GM12878 (cell line): ENCODE data around the gene NCKAP5. TPM values are rescaled to one million over a fixed set of nuclear protein-coding genes. Genes with fewer than 3 reads are reported as not detected.

Experiments
- ATAC-seq: fragments of 200-7000 bp; cut with Tn5 transposase; 3 replicates; pipeline ENCODE4 v1.9.1; 2020; ENCODE audit warnings: mild to moderate bottlenecking, moderate library complexity
- BruUV-seq: library from RNA; stranded (reverse); fragments of 400-500 nt; replicated peaks from 2 replicates; lab custom pipeline; 2021; lab: Mats Ljungman, UMichigan
- CTCF ChIA-PET: fragments of 300-600 bp; sonication (Branson Sonifier 250); formaldehyde crosslinking; extraction: SDS; loops from one replicate; lab custom pipeline; 2021; ENCODE audit warnings: inconsistent platforms; lab: Yijun Ruan, JAX
- POLR2A ChIA-PET: fragments of 350-600 bp; formaldehyde crosslinking; extraction: SDS; loops from one replicate; lab custom pipeline; 2021; ENCODE audit warnings: inconsistent platforms; lab: Charles Lee
- RAD21 ChIA-PET: fragments of 300-600 bp; sonication (Branson Sonifier 250); formaldehyde crosslinking; loops from one replicate; lab custom pipeline; 2023; ENCODE audit warnings: antibody characterized with exemption; ENCODE audit not compliant: unreplicated experiment; lab: Charles Lee
- SMC1A ChIA-PET: fragments of 300-600 bp; sonication (Branson Sonifier 250); formaldehyde crosslinking; loops from one replicate; lab custom pipeline; 2023; ENCODE audit not compliant: unreplicated experiment, uncharacterized antibody; lab: Charles Lee
- DNase-seq: peaks from one replicate; pipeline ENCODE4 v3.0.0-alpha.2; 2011; ENCODE audit warnings: low read depth, low spot score
- FAIRE-seq: peaks from 3 replicates; lab custom pipeline; 2011; peaks lifted over from hg19 to GRCh38; lab: Jason Lieb, UNC
- H2AFZ ChIP-seq: 2 replicates; pipeline ENCODE4 v1.6.0; 2011; ENCODE audit warnings: low read depth, low read length, control low read depth; ENCODE audit not compliant: control insufficient read depth
- H3K27ac ChIP-seq: 2 replicates; pipeline ENCODE4 v1.5.1; 2011; ENCODE audit warnings: control low read depth; ENCODE audit not compliant: control insufficient read depth, insufficient read depth
- H3K27me3 ChIP-seq, 2 experiments: replicated peaks in 1 of 2; 2 replicates each; pipeline versions ENCODE4 v1.6.0 to v1.6.1; 2011; ENCODE audit warnings: low read length in 1 of 2; ENCODE audit not compliant: control insufficient read depth in 2 of 2, insufficient read depth in 2 of 2
- H3K36me3 ChIP-seq, 2 experiments: 2 replicates each; pipeline ENCODE4 v1.5.1; 2011; ENCODE audit warnings: low read length in 1 of 2; ENCODE audit not compliant: control insufficient read depth in 2 of 2, insufficient read depth in 2 of 2
- H3K4me1 ChIP-seq: 2 replicates; pipeline ENCODE4 v1.6.1; 2011; ENCODE audit warnings: mild to moderate bottlenecking, low read length, moderate library complexity, mixed read lengths; ENCODE audit not compliant: control insufficient read depth, insufficient read depth
- H3K4me2 ChIP-seq: 2 replicates; pipeline ENCODE4 v1.6.0; 2011; ENCODE audit warnings: control low read depth; ENCODE audit not compliant: control insufficient read depth, insufficient read depth
- H3K4me3 ChIP-seq: fragments of 200-600 bp; sonication (generic); 2 replicates; pipeline ENCODE4 v1.5.1; 2016
- H3K79me2 ChIP-seq: 2 replicates; pipeline ENCODE4 v1.6.0; 2011; ENCODE audit warnings: low read length; ENCODE audit not compliant: control insufficient read depth, insufficient read depth
- H3K9ac ChIP-seq: 2 replicates; pipeline ENCODE4 v1.8.0; 2011; ENCODE audit warnings: low read length, control low read depth, mixed read lengths; ENCODE audit not compliant: control insufficient read depth, insufficient read depth
- H3K9me3 ChIP-seq: replicated peaks from 3 replicates; pipeline ENCODE4 v1.5.1; 2011; ENCODE audit warnings: mild to moderate bottlenecking, low read length; ENCODE audit not compliant: control insufficient read depth, insufficient read depth
- H4K20me1 ChIP-seq: 2 replicates; pipeline ENCODE4 v1.6.0; 2011; ENCODE audit not compliant: control insufficient read depth, insufficient read depth
- CREM ChIP-seq: IDR thresholded peaks from 2 replicates; pipeline ENCODE4 v1.6.1; 2014; ENCODE audit warnings: antibody characterized with exemption, low read depth
- FOS ChIP-seq: IDR thresholded peaks from 3 replicates; pipeline ENCODE4 v1.6.1; 2011; ENCODE audit warnings: borderline replicate concordance; ENCODE audit not compliant: insufficient read length; ENCODE audit errors: extremely low read depth
- FOXM1 ChIP-seq: IDR thresholded peaks from 2 replicates; pipeline ENCODE4 v1.6.1; 2012; ENCODE audit warnings: low read depth, mild to moderate bottlenecking, inconsistent platforms, low read length, moderate library complexity
- IKZF2 ChIP-seq, 2 experiments: fragments of 450-650 bp; IDR thresholded peaks; 2 replicates each; pipeline ENCODE4 v1.6.1; 2017; ENCODE audit warnings: mild to moderate bottlenecking in 2 of 2, moderate library complexity in 2 of 2
- NR2F1 ChIP-seq: fragments of 450-650 bp; conservative IDR thresholded peaks from 2 replicates; pipeline ENCODE4 v1.6.1; 2017; ENCODE audit warnings: mild to moderate bottlenecking
- PRDM15 ChIP-seq: fragments of 450-650 bp; formaldehyde crosslinking; IDR thresholded peaks from 2 replicates; pipeline ENCODE4 v1.4.0; 2020; ENCODE audit warnings: mild to moderate bottlenecking, moderate library complexity
- RB1 ChIP-seq: fragments of 450-650 bp; formaldehyde crosslinking; IDR thresholded peaks from 2 replicates; pipeline ENCODE4 v1.6.1; 2017; ENCODE audit warnings: mild to moderate bottlenecking, borderline replicate concordance
- RUNX3 ChIP-seq: IDR thresholded peaks from 2 replicates; pipeline ENCODE4 v1.6.1; 2012; ENCODE audit warnings: low read length, inconsistent platforms
- SUPT20H ChIP-seq: IDR thresholded peaks from 2 replicates; pipeline ENCODE4 v1.6.1; 2011; ENCODE audit warnings: low read depth, mild to moderate bottlenecking, low read length, moderate library complexity, borderline replicate concordance; ENCODE audit not compliant: control insufficient read depth
- TBL1XR1 ChIP-seq: IDR thresholded peaks from 2 replicates; pipeline ENCODE4 v1.6.1; 2012; ENCODE audit warnings: low read depth, low read length, improper control_type of control experiment
- TCF3 ChIP-seq: IDR thresholded peaks from 2 replicates; pipeline ENCODE4 v1.6.1; 2012; ENCODE audit warnings: low read depth, mild to moderate bottlenecking, low read length, borderline replicate concordance; ENCODE audit not compliant: insufficient read depth
- TCF7 ChIP-seq: IDR thresholded peaks from 2 replicates; pipeline ENCODE4 v1.6.1; 2014; ENCODE audit warnings: antibody characterized with exemption, borderline replicate concordance
- WGBS: methylation state at CpG from one replicate; pipeline ENCODE4 v1.1.6; 2016; ENCODE audit warnings: low lambda C conversion rate; ENCODE audit not compliant: insufficient replicate concordance, insufficient coverage; ENCODE audit errors: missing lambda C conversion rate; 5-methylcytosine and 5-hydroxymethylcytosine counted together
- in situ Hi-C: fragments of 300-500 bp; cut with MboI; formaldehyde crosslinking; loops from 9 replicates; pipeline ENCODE4 v1.14.3; 2018; ENCODE audit warnings: mixed read lengths
- intact Hi-C: fragments of 100-400 bp; cut with micrococcal nuclease; formaldehyde crosslinking; loops from one replicate; pipeline ENCODE4 v1.14.2; 2022; ENCODE audit not compliant: unreplicated experiment
- polyA plus RNA-seq, 11 experiments: library from polyadenylated mRNA; depleted of rRNA in 4 of 11; unstranded in 6 of 11; stranded (reverse) in 5 of 11; fragments of >200 nt; fragmentation: Nextera tagmentation in 4 of 11; fragmentation: Illumina TruSeq in 1 of 11; extraction: Ambion mirVana in 4 of 11; extraction: Trizol in 1 of 11; gene quantifications; 1 replicate in 1 of 11; 2 replicates in 10 of 11; pipeline versions ENCODE4 v1.2.1 to v1.2.3, GENCODE V29; 2011 to 2016; ENCODE audit warnings: inconsistent platforms in 2 of 11, missing spikeins in 2 of 11, low read depth in 1 of 11
- total RNA-seq, 4 experiments: library from RNA; depleted of rRNA in 3 of 4; stranded (reverse); fragments of >200 nt in 3 of 4; fragmentation: Illumina TruSeq in 1 of 4; extraction: Trizol in 1 of 4; gene quantifications; 2 replicates each; pipeline versions ENCODE4 v1.2.1 to v1.2.3, GENCODE V29; 2013 to 2021
- TF ChIP-seq, protein P1 (sequence below): IDR thresholded peaks from 2 replicates; pipeline ENCODE4 v1.6.1; 2011; ENCODE audit warnings: borderline replicate concordance, low read depth, mild to moderate bottlenecking, moderate library complexity, low read length; ENCODE audit not compliant: insufficient read depth, poor library complexity, severe bottlenecking

The NCKAP5 gene
- total and polyA plus RNA-seq, 10 of the 15 experiments (the other 5 are each of a cell fraction or from before 2014, with no cell fraction given): 0.06 to 0.44 (median 0.16) TPM

DNA sequence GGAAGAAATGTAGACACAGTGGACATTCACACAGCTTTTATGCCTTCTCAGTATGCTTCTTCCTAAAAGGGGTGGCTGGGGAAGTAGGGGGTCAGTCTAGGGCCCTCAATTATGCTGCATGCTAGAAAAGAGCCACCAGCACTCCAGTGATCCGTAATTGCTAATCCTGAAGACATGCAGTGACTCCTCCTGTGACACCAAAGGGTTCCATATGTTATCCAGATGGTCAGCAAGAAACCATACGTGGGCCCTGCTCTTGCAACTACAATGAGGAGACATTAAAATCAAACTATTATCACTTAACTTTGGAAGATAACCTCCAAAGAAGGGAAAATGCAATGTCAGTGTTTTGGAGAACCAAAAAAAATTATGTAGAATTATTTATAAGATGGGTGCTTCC, 754.8 kb downstream of the NCKAP5 start:
- intact Hi-C loops: no loop called here
- BruUV-seq: no TSS peak
- Histone ChIP-seq H3K9me3 (no peaks in the 10 kb centered on the region), H3K9ac (no peak overlapping the region), H3K4me2 (no peak overlapping the region), H3K79me2 (no peaks in the 10 kb centered on the region), H3K27me3 (no peaks in the 10 kb centered on the region), H2AFZ (no peak overlapping the region), H3K4me1 (no peaks in the 10 kb centered on the region), H3K4me3 (no peak overlapping the region), H3K36me3 (no peaks in the 10 kb centered on the region), H4K20me1 (no peaks in the 10 kb centered on the region), H3K27ac (no peak overlapping the region)
- WGBS: 3% methylated on average over 2 of the region's 2 CpGs
- POLR2A ChIA-PET: no interaction called here
- no peak for DNase-seq
- CTCF ChIA-PET: no interaction called here
- TF ChIP-seq TCF7: no peak
- TF ChIP-seq RB1: no peak
- TF ChIP-seq, protein P1, sequence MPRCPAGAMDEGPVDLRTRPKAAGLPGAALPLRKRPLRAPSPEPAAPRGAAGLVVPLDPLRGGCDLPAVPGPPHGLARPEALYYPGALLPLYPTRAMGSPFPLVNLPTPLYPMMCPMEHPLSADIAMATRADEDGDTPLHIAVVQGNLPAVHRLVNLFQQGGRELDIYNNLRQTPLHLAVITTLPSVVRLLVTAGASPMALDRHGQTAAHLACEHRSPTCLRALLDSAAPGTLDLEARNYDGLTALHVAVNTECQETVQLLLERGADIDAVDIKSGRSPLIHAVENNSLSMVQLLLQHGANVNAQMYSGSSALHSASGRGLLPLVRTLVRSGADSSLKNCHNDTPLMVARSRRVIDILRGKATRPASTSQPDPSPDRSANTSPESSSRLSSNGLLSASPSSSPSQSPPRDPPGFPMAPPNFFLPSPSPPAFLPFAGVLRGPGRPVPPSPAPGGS: no peak
- TF ChIP-seq FOXM1: no peak
- TF ChIP-seq SUPT20H: no peak
- no peak for TF ChIP-seq TCF3
- no peak for TF ChIP-seq IKZF2 (IDR thresholded peaks at IDR 0.05)
- no peak for TF ChIP-seq CREM
- TF ChIP-seq NR2F1: no peak
- TF ChIP-seq TBL1XR1: no peak
- TF ChIP-seq FOS: no peak
- no peak for TF ChIP-seq PRDM15
- no peak for TF ChIP-seq RUNX3
- RAD21 ChIA-PET: no interaction called here
- in situ Hi-C loops: no loop called here
- ATAC-seq: no peak
- no peak for FAIRE-seq
- SMC1A ChIA-PET: interaction anchor here (0.5 kb wide), 1 partner anchor 27 kb away, joined by 3 read pairs; no protein-coding TSS in a partner anchor
